GM23248 (cell line): Measurements from ENCODE around the gene CACNA1C.

Experiments used
- EZH2 ChIP-seq: fragments of 200-600 bp; sonication (generic); IDR thresholded peaks from 2 replicates; pipeline ENCODE4 v1.6.1; 2018; ENCODE audit warnings: antibody characterized with exemption, mild to moderate bottlenecking; ENCODE audit not compliant: insufficient read depth, poor library complexity, severe bottlenecking
- EZH2phosphoT487 ChIP-seq: fragments of 200-600 bp; sonication (generic); IDR thresholded peaks from 2 replicates; pipeline ENCODE4 v1.6.1; 2018; ENCODE audit warnings: antibody characterized with exemption, moderate library complexity, mild to moderate bottlenecking, low read depth; ENCODE audit not compliant: insufficient read depth

DNA sequence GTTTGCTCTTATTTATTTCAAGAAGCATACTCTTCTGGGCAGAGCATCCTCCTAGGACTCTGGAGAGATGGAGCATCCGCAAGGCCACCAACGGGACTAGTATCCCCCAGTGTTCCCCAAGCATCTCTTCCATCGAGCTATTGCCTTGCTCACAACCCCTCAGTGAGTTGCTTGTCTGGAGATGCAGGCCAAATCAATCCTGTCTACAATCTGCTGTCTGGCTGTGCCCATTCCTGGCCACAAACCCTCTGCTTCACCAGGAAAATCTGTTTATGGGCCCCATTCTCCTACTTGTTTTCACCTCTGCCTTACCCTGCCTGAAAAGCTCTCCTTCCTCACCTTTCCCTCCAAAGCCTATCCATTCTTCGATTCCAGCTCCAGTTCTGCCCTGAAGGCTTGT, 219.2 kb downstream of the CACNA1C start:
- TF ChIP-seq EZH2 (no peak), EZH2phosphoT487 (no peak)
